Epithelial cell of prostate (primary cell): ENCODE data around the gene PHOX2A.

Experiments used
- DNase-seq: peaks from one replicate; pipeline ENCODE4 v3.0.0-alpha.2; 2011; ENCODE audit warnings: low read depth, low spot score
- H3K27ac ChIP-seq: fragments of 450-650 bp; 2 replicates; pipeline ENCODE4 v1.5.1; 2017; ENCODE audit warnings: mild to moderate bottlenecking

PHOX2A gene

DNA sequence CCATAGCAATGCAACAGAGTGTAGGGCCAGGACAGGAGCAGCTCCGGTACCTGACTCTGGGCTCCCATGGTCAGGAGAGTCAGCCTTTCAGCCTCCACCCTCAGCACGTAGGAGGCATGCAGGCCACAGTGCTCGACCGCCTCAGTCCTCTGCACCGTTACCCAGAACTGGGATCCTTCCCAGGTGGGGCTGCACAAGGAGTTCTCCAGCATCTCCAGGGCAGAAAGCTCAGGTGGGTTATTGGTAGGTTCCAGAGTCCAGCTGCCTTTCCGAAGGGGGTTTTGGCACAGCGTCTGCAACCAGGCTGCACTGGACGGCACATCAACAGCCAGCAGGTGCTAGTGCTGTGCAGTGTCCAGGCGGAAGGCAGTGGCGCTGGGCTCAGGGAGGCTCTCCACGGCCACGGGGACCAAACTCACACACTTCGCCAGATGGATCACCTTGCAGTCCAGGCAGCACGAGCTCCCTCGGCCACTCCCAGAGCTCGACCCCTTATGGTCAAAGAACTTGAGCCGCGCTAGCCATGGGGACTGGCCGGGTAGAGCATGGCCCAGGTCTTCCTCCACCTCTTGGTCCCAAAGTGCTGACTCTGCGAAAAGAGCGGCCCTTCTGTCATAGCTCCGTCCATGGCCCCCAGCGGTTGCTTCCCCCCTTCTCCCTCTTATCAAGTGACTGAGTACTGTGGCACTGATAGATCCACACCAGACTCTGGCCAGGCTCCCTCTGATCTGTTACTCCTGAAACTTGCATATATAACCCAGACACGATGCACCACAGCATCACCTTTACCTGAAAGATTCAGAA is 6.9 kb upstream of the PHOX2A start:
- no peak for DNase-seq
- no peak overlapping the region for H3K27ac ChIP-seq

DNA sequence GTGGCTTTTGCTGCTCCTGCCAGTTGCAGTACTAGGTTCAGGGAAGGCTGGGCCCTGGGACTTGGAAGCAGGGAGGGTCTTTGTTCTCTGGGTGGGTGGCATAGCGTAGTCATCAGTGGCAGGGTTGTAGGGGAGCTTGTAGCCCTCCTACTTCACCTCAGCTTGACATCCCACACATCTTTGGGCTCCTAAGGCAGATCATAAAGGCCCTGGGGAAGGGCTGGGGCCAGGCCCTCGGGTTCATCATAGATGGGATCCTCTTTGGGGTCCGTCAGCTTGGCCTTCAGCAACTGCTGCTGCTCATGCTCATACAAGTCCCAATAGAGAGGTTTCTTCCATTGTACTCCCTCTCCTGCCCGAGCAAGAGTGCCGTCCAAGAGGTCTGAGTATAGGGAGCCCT is 6.0 kb upstream of the PHOX2A start:
- no peak for DNase-seq
- H3K27ac ChIP-seq: no peak overlapping the region

- H3K27ac ChIP-seq: no peak overlapping the region
- no peak for DNase-seq
Observed at GRCh38 chr11:72247584-72247983, 3.6 kb upstream of the PHOX2A start.

GRCh38 chr11:72245263-72245816 is 1.4 kb upstream of the PHOX2A start:
- DNase-seq: no peak
- no peak overlapping the region for H3K27ac ChIP-seq

GRCh38 chr11:72244361-72245262 is 636 bp upstream of the PHOX2A start:
- no peak for DNase-seq
- no peak overlapping the region for H3K27ac ChIP-seq

- H3K27ac ChIP-seq: no peak overlapping the region
- no peak for DNase-seq
Observed at GRCh38 chr11:72243173-72244059, 560 bp downstream of the PHOX2A start.

DNA sequence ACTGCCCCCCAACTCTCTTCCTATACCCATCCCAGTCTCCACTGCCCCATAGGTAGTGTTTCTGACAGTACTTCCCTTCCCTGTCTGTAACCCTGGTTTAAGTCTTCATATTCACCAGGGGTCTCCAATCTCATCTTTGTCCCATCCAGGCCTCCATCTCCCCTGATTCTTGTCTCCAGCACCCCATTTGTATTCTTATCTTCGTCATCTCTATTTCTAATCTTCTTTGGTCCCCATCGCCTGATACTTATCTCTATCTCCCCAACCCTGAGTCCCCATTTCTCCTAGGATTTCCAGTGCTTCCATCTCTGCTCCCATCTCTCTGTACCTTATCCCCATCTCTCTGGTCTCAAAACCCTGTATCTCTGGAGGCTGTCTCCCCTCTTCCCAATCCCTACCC is 1.8 kb downstream of the PHOX2A start:
- DNase-seq: no peak
- H3K27ac ChIP-seq: no peak overlapping the region

- H3K27ac ChIP-seq: no peak overlapping the region
- no peak for DNase-seq
Observed at GRCh38 chr11:72241291-72241781, 2.6 kb downstream of the PHOX2A start.

GRCh38 chr11:72240461-72241290 is 3.3 kb downstream of the PHOX2A start:
- H3K27ac ChIP-seq: no peak overlapping the region
- no peak for DNase-seq

DNA sequence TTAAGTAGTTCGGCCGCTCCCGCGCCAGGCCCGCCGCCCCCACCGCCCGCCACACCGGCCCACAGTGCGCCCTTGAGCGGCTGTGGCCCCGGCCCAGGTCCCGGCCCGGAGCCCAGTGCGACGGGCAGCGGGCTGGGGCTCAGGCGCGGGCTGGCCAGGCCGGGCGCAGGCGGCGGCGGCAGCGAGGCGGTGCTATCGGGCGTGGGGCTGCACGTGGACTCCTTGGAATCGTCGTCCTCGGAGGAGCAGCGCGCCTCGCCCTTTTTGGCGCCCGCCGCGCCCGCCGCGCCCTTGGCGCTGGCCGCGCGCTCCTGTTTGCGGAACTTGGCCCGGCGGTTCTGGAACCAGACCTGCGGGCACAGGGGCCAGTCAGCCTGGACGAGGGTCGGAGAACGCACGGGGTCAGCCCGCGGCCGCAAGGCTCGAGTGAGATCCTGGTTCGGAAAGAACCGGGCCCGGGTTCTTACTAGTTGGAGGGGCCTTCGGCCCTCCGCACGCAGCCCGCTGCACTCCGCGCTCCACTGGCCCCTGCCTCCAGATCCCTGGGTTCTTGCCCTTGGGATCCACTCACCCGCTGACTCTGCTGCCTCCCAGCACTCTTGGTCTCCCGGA is 4.0 kb downstream of the PHOX2A start:
- DNase-seq: no peak

GRCh38 chr11:72239313-72239848 is 4.6 kb downstream of the PHOX2A start:
- DNase-seq: no peak
- H3K27ac ChIP-seq: no peak overlapping the region

More for the DNA sequence above, 4.0 kb downstream of the PHOX2A start:
- H3K27ac ChIP-seq: no peak overlapping the region

DNA sequence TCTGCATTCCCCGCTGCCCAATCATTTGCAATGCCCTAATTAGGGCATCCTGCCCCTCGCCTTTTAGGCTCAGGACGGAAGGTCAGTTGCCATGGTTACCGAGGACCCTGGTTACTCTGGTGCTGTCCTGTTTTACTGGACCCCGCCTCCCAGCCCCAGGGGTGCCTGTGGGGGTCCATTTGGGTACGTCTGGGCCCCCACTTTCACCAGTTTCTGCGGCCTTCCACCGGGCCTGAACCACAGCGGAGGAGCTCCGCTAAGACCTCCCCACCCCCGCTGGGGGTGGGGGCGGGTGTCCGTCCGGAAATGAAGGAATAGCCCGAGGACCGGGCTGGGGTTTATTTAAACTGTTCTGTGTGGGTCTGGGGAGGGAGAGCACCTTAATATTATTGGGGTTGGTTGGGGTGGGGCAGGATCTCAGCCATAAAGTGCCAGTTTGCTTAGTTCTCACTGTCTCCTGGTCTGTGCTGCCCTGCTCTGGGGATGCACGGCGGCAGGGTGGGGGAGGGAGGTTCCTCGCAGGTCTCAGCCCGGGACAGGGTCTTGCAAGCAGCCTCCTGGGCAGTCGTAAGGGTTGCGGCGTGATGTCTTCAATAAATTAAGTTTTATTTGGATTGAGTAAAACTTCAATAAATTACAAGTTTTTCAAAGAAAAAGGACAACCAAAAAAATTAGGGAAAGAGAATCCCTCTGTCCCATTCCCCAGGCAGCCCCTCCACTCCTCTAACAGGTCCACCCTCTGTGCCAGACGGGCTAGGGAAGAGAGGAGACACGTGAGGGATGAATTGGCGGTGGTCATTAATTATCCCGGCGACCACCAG is 5.3 kb downstream of the PHOX2A start:
- H3K27ac ChIP-seq: no peak overlapping the region
- no peak for DNase-seq

- no peak for DNase-seq
- H3K27ac ChIP-seq: no peak overlapping the region
Observed at GRCh38 chr11:72238040-72238450, 5.9 kb downstream of the PHOX2A start.

GRCh38 chr11:72237112-72237931 is 6.7 kb downstream of the PHOX2A start:
- no peak overlapping the region for H3K27ac ChIP-seq
- DNase-seq: no peak

GRCh38 chr11:72236774-72237111 is 7.2 kb downstream of the PHOX2A start:
- no peak overlapping the region for H3K27ac ChIP-seq
- no peak for DNase-seq

- H3K27ac ChIP-seq: no peak overlapping the region
- DNase-seq: no peak
Observed at GRCh38 chr11:72236083-72236697, 7.8 kb downstream of the PHOX2A start.
